DND-41 (cell line): ENCODE measurements around the gene ADGRE1.

ENCODE experiments used
- CTCF ChIP-seq: IDR thresholded peaks from 2 replicates; pipeline ENCODE4 v1.5.1; 2012; ENCODE audit warnings: borderline replicate concordance, low read length, moderate library complexity, mild to moderate bottlenecking; ENCODE audit not compliant: poor library complexity, severe bottlenecking; ENCODE audit errors: extremely low read depth
- EZH2 ChIP-seq: IDR thresholded peaks from 3 replicates; pipeline ENCODE4 v1.6.1; 2012; ENCODE audit warnings: borderline replicate concordance, low read depth, mild to moderate bottlenecking, moderate library complexity, low read length, inconsistent platforms; ENCODE audit not compliant: severe bottlenecking

GRCh38 chr19:6838062-6838655 lies 49.2 kb upstream of the ADGRE1 start:
- TF ChIP-seq CTCF (no peak), EZH2 (no peak)
